ENCODE results near the gene LBX2.

DNA sequence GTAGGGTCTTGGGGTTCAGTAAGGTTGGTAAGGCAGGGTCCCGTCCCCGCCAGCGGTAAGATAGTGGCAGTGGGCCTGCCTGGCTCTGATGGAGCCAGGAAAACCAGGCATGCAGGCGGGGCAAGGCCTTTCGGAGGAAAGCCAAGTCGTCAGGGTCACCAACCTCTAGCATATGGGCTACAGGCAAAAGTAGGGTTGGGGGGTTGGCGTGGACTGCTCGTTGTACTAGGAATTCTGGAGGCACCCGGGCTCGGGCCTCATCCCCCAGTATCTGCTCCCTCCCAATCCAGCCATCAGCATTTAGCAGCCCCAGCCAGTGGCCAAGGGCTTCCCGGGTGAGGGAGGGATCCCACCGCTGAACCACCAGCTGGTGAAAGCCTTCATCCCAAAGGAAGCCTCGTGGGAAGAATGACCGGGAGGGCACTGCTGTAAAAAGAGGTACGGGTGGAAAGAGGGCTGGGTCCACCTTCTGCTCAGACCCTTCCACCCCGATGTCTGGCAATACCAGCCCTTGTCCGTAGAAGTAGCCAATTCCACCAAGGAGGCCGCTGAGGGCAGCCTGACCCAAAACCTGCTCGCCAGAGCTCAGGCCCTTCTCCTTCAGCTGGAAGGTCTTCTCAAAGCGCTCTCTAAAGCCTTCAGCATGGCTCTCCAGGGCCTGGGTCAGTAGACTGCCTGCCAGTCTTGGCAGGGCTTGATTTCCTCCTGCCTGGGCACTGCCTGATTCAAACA, 37.2 kb downstream of the LBX2 start:
- TF ChIP-seq ZFP30 (CRISPR knock-in tag; IDR thresholded peaks at IDR 0.05), result no peak
- TF ChIP-seq ZNF70 (CRISPR knock-in tag; IDR thresholded peaks at IDR 0.05), result no peak
- TF ChIP-seq RARB (CRISPR knock-in tag; IDR thresholded peaks at IDR 0.05), result no peak
- TF ChIP-seq TCF4 (CRISPR knock-in tag; IDR thresholded peaks at IDR 0.05; ENCODE audit: borderline replicate concordance), result no peak
- TF ChIP-seq, protein P1, sequence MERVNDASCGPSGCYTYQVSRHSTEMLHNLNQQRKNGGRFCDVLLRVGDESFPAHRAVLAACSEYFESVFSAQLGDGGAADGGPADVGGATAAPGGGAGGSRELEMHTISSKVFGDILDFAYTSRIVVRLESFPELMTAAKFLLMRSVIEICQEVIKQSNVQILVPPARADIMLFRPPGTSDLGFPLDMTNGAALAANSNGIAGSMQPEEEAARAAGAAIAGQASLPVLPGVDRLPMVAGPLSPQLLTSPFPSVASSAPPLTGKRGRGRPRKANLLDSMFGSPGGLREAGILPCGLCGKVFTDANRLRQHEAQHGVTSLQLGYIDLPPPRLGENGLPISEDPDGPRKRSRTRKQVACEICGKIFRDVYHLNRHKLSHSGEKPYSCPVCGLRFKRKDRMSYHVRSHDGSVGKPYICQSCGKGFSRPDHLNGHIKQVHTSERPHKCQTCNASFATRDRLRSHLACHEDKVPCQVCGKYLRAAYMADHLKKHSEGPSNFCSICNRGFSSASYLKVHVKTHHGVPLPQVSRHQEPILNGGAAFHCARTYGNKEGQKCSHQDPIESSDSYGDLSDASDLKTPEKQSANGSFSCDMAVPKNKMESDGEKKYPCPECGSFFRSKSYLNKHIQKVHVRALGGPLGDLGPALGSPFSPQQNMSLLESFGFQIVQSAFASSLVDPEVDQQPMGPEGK (CRISPR knock-in tag; IDR thresholded peaks at IDR 0.05; ENCODE audit: borderline replicate concordance), result no peak
- TF ChIP-seq, protein P2, sequence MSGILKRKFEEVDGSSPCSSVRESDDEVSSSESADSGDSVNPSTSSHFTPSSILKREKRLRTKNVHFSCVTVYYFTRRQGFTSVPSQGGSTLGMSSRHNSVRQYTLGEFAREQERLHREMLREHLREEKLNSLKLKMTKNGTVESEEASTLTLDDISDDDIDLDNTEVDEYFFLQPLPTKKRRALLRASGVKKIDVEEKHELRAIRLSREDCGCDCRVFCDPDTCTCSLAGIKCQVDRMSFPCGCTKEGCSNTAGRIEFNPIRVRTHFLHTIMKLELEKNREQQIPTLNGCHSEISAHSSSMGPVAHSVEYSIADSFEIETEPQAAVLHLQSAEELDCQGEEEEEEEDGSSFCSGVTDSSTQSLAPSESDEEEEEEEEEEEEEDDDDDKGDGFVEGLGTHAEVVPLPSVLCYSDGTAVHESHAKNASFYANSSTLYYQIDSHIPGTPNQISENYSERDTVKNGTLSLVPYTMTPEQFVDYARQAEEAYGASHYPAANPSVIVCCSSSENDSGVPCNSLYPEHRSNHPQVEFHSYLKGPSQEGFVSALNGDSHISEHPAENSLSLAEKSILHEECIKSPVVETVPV (CRISPR knock-in tag; IDR thresholded peaks at IDR 0.05), result no peak
- TF ChIP-seq, protein P3, sequence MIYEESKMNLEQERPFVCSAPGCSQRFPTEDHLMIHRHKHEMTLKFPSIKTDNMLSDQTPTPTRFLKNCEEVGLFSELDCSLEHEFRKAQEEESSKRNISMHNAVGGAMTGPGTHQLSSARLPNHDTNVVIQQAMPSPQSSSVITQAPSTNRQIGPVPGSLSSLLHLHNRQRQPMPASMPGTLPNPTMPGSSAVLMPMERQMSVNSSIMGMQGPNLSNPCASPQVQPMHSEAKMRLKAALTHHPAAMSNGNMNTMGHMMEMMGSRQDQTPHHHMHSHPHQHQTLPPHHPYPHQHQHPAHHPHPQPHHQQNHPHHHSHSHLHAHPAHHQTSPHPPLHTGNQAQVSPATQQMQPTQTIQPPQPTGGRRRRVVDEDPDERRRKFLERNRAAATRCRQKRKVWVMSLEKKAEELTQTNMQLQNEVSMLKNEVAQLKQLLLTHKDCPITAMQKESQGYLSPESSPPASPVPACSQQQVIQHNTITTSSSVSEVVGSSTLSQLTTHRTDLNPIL (CRISPR knock-in tag; IDR thresholded peaks at IDR 0.05; ENCODE audit: low read depth), result no peak
- TF ChIP-seq GLIS3 (CRISPR knock-in tag; IDR thresholded peaks at IDR 0.05), result no peak
- TF ChIP-seq ARNTL (CRISPR knock-in tag; IDR thresholded peaks at IDR 0.05; ENCODE audit: borderline replicate concordance, low read depth), result no peak
- no peak for TF ChIP-seq ESRRG (CRISPR knock-in tag; IDR thresholded peaks at IDR 0.05)
